Thoracic aorta (tissue), 2 donors: Measurements from ENCODE around the gene COL13A1. TPM values are rescaled to one million over a fixed set of nuclear protein-coding genes. Genes with fewer than 3 reads are reported as not detected.

ENCODE experiments used
- ATAC-seq: fragments of 150-250 bp; one replicate; pipeline ENCODE4 v1.8.0; 2017; ENCODE audit warnings: low read depth; ENCODE audit not compliant: insufficient number of reproducible peaks, low FRiP score
- DNase-seq: peaks from one replicate; pipeline ENCODE4 v3.0.0-alpha.2; 2020; ENCODE audit warnings: low spot score
- H3K27ac ChIP-seq, 2 donors: fragments of 200-600 bp; sonication (generic); 1 replicate in 1 of 2; 2 replicates in 1 of 2; pipeline ENCODE4 v1.5.1; 2016; ENCODE audit warnings: mild to moderate bottlenecking in 2 of 2, moderate library complexity in 2 of 2
- H3K27me3 ChIP-seq: fragments of 200-600 bp; sonication (generic); replicated peaks from 2 replicates; pipeline ENCODE4 v1.6.0; 2016; ENCODE audit warnings: mild to moderate bottlenecking; ENCODE audit not compliant: insufficient read depth
- H3K36me3 ChIP-seq: fragments of 200-600 bp; sonication (generic); one replicate; pipeline ENCODE4 v1.5.1; 2016
- H3K4me1 ChIP-seq, 2 donors: fragments of 200-600 bp; sonication (generic); 1 replicate in 1 of 2; 2 replicates in 1 of 2; pipeline versions ENCODE4 v1.5.1 to v1.6.0; 2016; ENCODE audit warnings: low read depth in 2 of 2, mild to moderate bottlenecking in 1 of 2; ENCODE audit not compliant: control insufficient read depth in 1 of 2
- H3K4me3 ChIP-seq: fragments of 200-600 bp; sonication (generic); 2 replicates; pipeline ENCODE4 v1.5.1; 2016; ENCODE audit warnings: mild to moderate bottlenecking
- H3K9me3 ChIP-seq: fragments of 200-600 bp; sonication (generic); 2 replicates; pipeline ENCODE4 v1.5.1; 2016
- total RNA-seq, 2 donors: library from RNA; depleted of rRNA; stranded (reverse); fragments of >200 nt; gene quantifications; one replicate each; pipeline versions ENCODE4 v1.1.0 to v1.2.3, GENCODE V29; 2016
- TF ChIP-seq, protein P1 (sequence below): fragments of 200-600 bp; sonication (generic); IDR thresholded peaks from one replicate; pipeline ENCODE4 v1.5.1; 2019; ENCODE audit warnings: antibody characterized with exemption

COL13A1 gene
- total RNA-seq, 2 donors from 2014 or later: 23.1 to 34.1 TPM

- Histone ChIP-seq H3K27me3 (no peaks in the 10 kb centered on the region), H3K4me3 (no peak overlapping the region), H3K27ac (no peak overlapping the region), H3K9me3 (no peaks in the 10 kb centered on the region), H3K4me1 (no peaks in the 10 kb centered on the region), H3K36me3 (no peaks in the 10 kb centered on the region)
- no peak for DNase-seq
- TF ChIP-seq, protein P1, sequence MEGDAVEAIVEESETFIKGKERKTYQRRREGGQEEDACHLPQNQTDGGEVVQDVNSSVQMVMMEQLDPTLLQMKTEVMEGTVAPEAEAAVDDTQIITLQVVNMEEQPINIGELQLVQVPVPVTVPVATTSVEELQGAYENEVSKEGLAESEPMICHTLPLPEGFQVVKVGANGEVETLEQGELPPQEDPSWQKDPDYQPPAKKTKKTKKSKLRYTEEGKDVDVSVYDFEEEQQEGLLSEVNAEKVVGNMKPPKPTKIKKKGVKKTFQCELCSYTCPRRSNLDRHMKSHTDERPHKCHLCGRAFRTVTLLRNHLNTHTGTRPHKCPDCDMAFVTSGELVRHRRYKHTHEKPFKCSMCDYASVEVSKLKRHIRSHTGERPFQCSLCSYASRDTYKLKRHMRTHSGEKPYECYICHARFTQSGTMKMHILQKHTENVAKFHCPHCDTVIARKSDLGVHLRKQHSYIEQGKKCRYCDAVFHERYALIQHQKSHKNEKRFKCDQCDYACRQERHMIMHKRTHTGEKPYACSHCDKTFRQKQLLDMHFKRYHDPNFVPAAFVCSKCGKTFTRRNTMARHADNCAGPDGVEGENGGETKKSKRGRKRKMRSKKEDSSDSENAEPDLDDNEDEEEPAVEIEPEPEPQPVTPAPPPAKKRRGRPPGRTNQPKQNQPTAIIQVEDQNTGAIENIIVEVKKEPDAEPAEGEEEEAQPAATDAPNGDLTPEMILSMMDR: no peak
- no peak for ATAC-seq
These were observed 194.9 kb downstream of the COL13A1 start for GRCh38 chr10:69996611-69997010.

DNA sequence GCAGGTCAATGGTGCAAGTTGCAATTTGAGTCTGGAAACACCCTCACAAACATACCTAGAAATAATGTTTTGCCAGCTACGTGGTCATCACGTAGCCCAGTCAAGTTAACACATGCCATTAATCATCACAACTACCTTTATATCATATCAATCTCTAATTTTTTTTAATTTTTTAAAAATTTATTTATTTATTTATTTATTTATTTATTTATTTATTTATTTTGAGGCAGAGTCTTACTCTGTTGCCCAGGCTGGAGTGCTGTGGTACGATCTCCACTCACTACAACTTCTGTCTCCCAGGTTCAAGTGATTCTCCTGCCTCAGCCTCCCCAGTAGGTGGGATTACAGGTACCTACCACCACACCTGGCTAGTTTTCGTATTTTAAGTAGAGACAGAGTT is 198.6 kb downstream of the COL13A1 start:
- H3K9me3 ChIP-seq: no peaks in the 10 kb centered on the region
- DNase-seq: no peak
- no peak for ATAC-seq
- H3K36me3 ChIP-seq: no peaks in the 10 kb centered on the region
- H3K27me3 ChIP-seq: no peaks in the 10 kb centered on the region
- H3K4me3 ChIP-seq: no peak overlapping the region
- no peak overlapping the region for H3K27ac ChIP-seq
- no peaks in the 10 kb centered on the region for H3K4me1 ChIP-seq
- TF ChIP-seq, protein P1: no peak

DNA sequence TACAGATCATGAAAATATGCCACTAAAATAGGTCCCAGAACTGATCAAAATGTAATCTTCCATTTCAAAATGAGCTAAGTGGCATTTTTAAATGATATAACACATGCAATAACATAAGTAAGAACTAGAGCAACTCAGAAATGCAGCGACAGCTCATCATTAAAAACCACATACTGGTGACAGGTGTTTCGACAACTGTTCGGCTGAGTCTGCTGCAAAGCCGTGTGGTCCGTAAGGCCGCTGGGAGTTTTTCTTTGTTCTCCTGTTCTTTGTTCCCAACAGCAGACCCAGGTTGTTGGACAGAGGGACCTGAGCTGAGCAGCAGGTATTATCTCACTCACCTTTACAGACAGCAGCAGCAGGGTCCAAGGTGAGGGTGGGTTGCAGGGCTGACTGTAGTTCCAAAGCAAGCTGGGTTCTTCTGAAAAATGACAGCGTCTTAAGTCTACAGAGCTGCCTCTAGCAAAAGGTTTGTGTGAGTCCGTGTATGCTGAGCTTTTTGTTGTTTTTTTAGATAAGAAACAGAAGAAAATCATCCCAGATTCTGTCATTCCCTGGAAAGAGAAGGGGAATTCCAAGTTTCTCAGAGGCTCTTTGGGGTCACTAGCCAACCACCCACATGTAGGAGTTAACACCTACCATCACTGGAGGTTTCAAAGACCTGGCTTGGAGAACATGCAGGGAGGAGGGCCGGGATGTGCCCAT is 205.6 kb downstream of the COL13A1 start:
- Histone ChIP-seq H3K27ac (no peak overlapping the region), H3K36me3 (no peaks in the 10 kb centered on the region), H3K4me1 (no peaks in the 10 kb centered on the region), H3K9me3 (no peaks in the 10 kb centered on the region), H3K4me3 (no peak overlapping the region), H3K27me3 (no peaks in the 10 kb centered on the region)
- no peak for DNase-seq
- ATAC-seq: no peak
- TF ChIP-seq, protein P1: no peak

Other genes starting within 250 kb of the COL13A1 start
- gene NEUROG3, start 228.5 kb upstream of the COL13A1 start, total RNA-seq: 1 to 10 TPM in 1 of 2 donors, not detected in 1; 2.8 TPM
- 1 to 10 TPM; 2.4 to 7.8 TPM for gene FAM241B, start 171.7 kb upstream of the COL13A1 start, total RNA-seq